Loucy (cell line): Measurements from ENCODE around the gene PPARG.

Source experiments
- H2AFZ ChIP-seq: fragments of 200-600 bp; sonication (generic); 2 replicates; pipeline ENCODE4 v1.6.0; 2016; ENCODE audit warnings: antibody characterized with exemption, mild to moderate bottlenecking, low read length, moderate library complexity
- H3F3A ChIP-seq: fragments of 200-600 bp; 2 replicates; pipeline ENCODE4 v1.6.0; 2016; ENCODE audit warnings: antibody characterized with exemption, low read depth, mild to moderate bottlenecking
- H3K27me3 ChIP-seq: fragments of 200-600 bp; sonication (generic); 2 replicates; pipeline ENCODE4 v1.6.1; 2014; ENCODE audit warnings: low read length, mild to moderate bottlenecking; ENCODE audit not compliant: insufficient read depth, poor library complexity, severe bottlenecking
- H3K36me3 ChIP-seq: fragments of 200-600 bp; sonication (generic); 2 replicates; pipeline ENCODE4 v1.6.1; 2016; ENCODE audit warnings: low read length; ENCODE audit not compliant: insufficient read depth
- H3K4me1 ChIP-seq: fragments of 200-600 bp; sonication (generic); 2 replicates; pipeline ENCODE4 v1.5.1; 2014; ENCODE audit warnings: low read length, mild to moderate bottlenecking; ENCODE audit not compliant: insufficient read depth, poor library complexity, severe bottlenecking
- H3K4me2 ChIP-seq: fragments of 200-600 bp; sonication (generic); 2 replicates; pipeline ENCODE4 v1.6.0; 2014; ENCODE audit warnings: antibody characterized with exemption, low read length, low read depth, mild to moderate bottlenecking; ENCODE audit not compliant: poor library complexity, severe bottlenecking
- H3K4me3 ChIP-seq: fragments of 200-600 bp; sonication (generic); 2 replicates; pipeline ENCODE4 v1.5.1; 2014; ENCODE audit warnings: low read length, mild to moderate bottlenecking, mixed read lengths; ENCODE audit not compliant: poor library complexity, severe bottlenecking
- H3K79me2 ChIP-seq: fragments of 200-600 bp; sonication (generic); 2 replicates; pipeline ENCODE4 v1.6.1; 2014; ENCODE audit warnings: low read length; ENCODE audit not compliant: insufficient read depth
- H3K9ac ChIP-seq: fragments of 200-600 bp; sonication (generic); 2 replicates; pipeline ENCODE4 v1.6.0; 2014; ENCODE audit warnings: mild to moderate bottlenecking, low read depth, low read length, moderate library complexity; ENCODE audit not compliant: poor library complexity, severe bottlenecking
- H3K9me2 ChIP-seq: fragments of 200-600 bp; sonication (generic); replicated peaks from 2 replicates; pipeline ENCODE4 v1.6.1; 2016; ENCODE audit warnings: low read depth, low read length, mixed read lengths
- H3K9me3 ChIP-seq: fragments of 200-600 bp; sonication (generic); 2 replicates; pipeline ENCODE4 v1.6.1; 2014; ENCODE audit warnings: mild to moderate bottlenecking, antibody characterized with exemption, low read length, low read depth; ENCODE audit not compliant: insufficient read depth
- H4K20me1 ChIP-seq: fragments of 200-600 bp; sonication (generic); 2 replicates; pipeline ENCODE4 v1.6.0; 2014; ENCODE audit warnings: antibody characterized with exemption, low read length, mild to moderate bottlenecking; ENCODE audit not compliant: insufficient read depth, poor library complexity, severe bottlenecking
- CTCF ChIP-seq: fragments of 200-600 bp; sonication (generic); conservative IDR thresholded peaks from 2 replicates; pipeline ENCODE4 v1.5.1; 2014; ENCODE audit warnings: mild to moderate bottlenecking, antibody characterized with exemption, low read length
- EZH2phosphoT487 ChIP-seq: fragments of 200-600 bp; IDR thresholded peaks from 2 replicates; pipeline ENCODE4 v1.6.1; 2018; ENCODE audit warnings: antibody characterized with exemption, mild to moderate bottlenecking, moderate library complexity, borderline replicate concordance

Gene PPARG

GRCh38 chr3:12379640-12380429, 91.0 kb downstream of the PPARG start:
- Histone ChIP-seq H3K9me3 (no peaks in the 10 kb centered on the region), H2AFZ (no peak overlapping the region), H3K4me3 (peak overlapping the region; percentile 12), H3K79me2 (no peaks in the 10 kb centered on the region), H3K27me3 (peaks cover 5% of the 10 kb centered on the region), H3K4me1 (peaks cover 37% of the 10 kb centered on the region), H3F3A (no peaks in the 10 kb centered on the region), H3K9me2 (no peaks in the 10 kb centered on the region), H3K4me2 (peak overlapping the region; percentile 39), H3K36me3 (no peaks in the 10 kb centered on the region), H4K20me1 (no peaks in the 10 kb centered on the region), H3K9ac (no peak overlapping the region)
- TF ChIP-seq EZH2phosphoT487 (no peak), CTCF (no peak)

DNA sequence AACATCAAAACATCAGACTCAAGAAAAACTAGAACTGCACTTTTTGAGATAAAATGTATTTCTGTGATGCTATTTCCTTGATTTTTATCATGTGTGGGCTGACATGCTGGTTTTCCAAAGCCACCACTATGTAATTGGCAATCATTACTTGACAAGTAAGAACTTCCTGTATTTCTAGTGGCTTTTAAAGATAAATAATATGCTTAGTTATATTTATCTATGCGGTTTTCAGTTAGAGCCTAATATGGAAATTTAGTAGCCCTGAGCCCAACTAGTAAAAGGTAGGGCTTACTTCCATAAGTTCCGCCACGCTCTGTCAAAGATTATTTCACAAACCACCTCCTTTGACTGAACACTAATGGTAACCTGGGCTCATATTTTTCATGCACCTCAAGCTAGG, 91.6 kb downstream of the PPARG start:
- Histone ChIP-seq H3K4me1 (peaks cover 35% of the 10 kb centered on the region), H3K9ac (no peak overlapping the region), H3K79me2 (no peaks in the 10 kb centered on the region), H3K4me2 (peak overlapping the region; percentile 39), H2AFZ (no peak overlapping the region), H3K4me3 (peak overlapping the region; percentile 12), H3F3A (no peaks in the 10 kb centered on the region), H4K20me1 (no peaks in the 10 kb centered on the region), H3K9me2 (no peaks in the 10 kb centered on the region), H3K36me3 (no peaks in the 10 kb centered on the region), H3K27me3 (peaks cover 5% of the 10 kb centered on the region), H3K9me3 (no peaks in the 10 kb centered on the region)
- TF ChIP-seq EZH2phosphoT487, result no peak; the same call in 1 of the 2 replicates
- TF ChIP-seq CTCF, result no peak

DNA sequence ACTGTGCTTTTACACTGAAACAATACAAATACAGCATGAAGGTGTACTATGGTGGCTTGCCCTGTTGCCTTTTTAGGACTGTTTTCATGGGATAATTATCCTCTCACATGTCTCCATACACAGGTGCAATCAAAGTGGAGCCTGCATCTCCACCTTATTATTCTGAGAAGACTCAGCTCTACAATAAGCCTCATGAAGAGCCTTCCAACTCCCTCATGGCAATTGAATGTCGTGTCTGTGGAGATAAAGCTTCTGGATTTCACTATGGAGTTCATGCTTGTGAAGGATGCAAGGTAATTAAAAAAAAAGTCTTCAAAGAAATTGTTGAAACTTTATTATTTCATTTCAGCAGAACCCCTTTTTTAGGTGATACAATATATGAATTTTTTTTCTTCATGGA, 92.3 kb downstream of the PPARG start:
- H3K27me3 ChIP-seq, result peaks cover 5% of the 10 kb centered on the region
- no peaks in the 10 kb centered on the region; the same call in 1 of the 2 replicates for H3F3A ChIP-seq
- no peaks in the 10 kb centered on the region for H3K79me2 ChIP-seq
- H3K9ac ChIP-seq, result no peak overlapping the region
- H4K20me1 ChIP-seq, result no peaks in the 10 kb centered on the region
- peaks cover 35% of the 10 kb centered on the region for H3K4me1 ChIP-seq
- H3K4me2 ChIP-seq, result peak overlapping the region; percentile 39
- no peaks in the 10 kb centered on the region for H3K9me3 ChIP-seq
- no peak overlapping the region for H3K4me3 ChIP-seq
- no peak overlapping the region for H2AFZ ChIP-seq
- TF ChIP-seq EZH2phosphoT487 (no peak), CTCF (no peak)
- H3K9me2 ChIP-seq, result no peaks in the 10 kb centered on the region
- H3K36me3 ChIP-seq, result no peaks in the 10 kb centered on the region
